Keratinocyte (primary cell): ENCODE data around the gene SPIRE1.

Experiments
- CTCF ChIP-seq, 3 experiments: IDR thresholded peaks in 1 of 3; conservative IDR thresholded peaks in 1 of 3; optimal IDR thresholded peaks in 1 of 3; 2 replicates in 2 of 3; 3 replicates in 1 of 3; pipeline versions ENCODE3 to v1.5.1; 2011; ENCODE audit warnings: low read length in 3 of 3, mild to moderate bottlenecking in 3 of 3, moderate library complexity in 2 of 3, control low read depth in 1 of 3, inconsistent platforms in 1 of 3; ENCODE audit not compliant: insufficient read depth in 2 of 3; ENCODE audit errors: extremely low read depth in 1 of 3
- EZH2 ChIP-seq: IDR thresholded peaks from one replicate; pipeline ENCODE4 v1.6.1; 2012; ENCODE audit warnings: inconsistent platforms, mild to moderate bottlenecking, low read length, moderate library complexity

- TF ChIP-seq EZH2 (no peak), CTCF (optimal IDR thresholded peaks at IDR 0.05 in 1 of 3, IDR thresholded peaks at IDR 0.05 in 1 of 3, conservative IDR thresholded peaks at IDR 0.05 in 1 of 3; ENCODE audit: extremely low read depth in 1 of 3, insufficient read depth in 2 of 3, low read length in 3 of 3) (no peak)
Measured at GRCh38 chr18:12651651-12652050, 6.3 kb downstream of the SPIRE1 start.
